COLO829 (cell line): ENCODE results near the gene PAOX.
"Not testable (repeated sequence)": the region's sequence is repeated elsewhere in the genome, so short reads cannot be mapped to it uniquely, and the experiment has no call there.

Experiments used
- DNase-seq: peaks from one replicate; pipeline ENCODE4 v3.0.0; 2012; ENCODE audit warnings: low spot score

Gene PAOX

GRCh38 chr10:133364645-133365431 is 14.2 kb upstream of the PAOX start:
- no peak for DNase-seq

GRCh38 chr10:133365461-133366129 is 13.5 kb upstream of the PAOX start:
- no peak for DNase-seq

- no peak for DNase-seq
These were observed 13.0 kb upstream of the PAOX start for GRCh38 chr10:133366130-133366478.

- DNase-seq, result no peak
These were observed 12.3 kb upstream of the PAOX start for GRCh38 chr10:133366751-133367150.

- DNase-seq, result not testable (repeated sequence)
These were observed 11.6 kb upstream of the PAOX start for GRCh38 chr10:133367461-133367860.

GRCh38 chr10:133368153-133368552 is 10.9 kb upstream of the PAOX start:
- no peak for DNase-seq

GRCh38 chr10:133370030-133370786 is 8.9 kb upstream of the PAOX start:
- no peak for DNase-seq

GRCh38 chr10:133372507-133372906 is 6.6 kb upstream of the PAOX start:
- DNase-seq, result no peak

GRCh38 chr10:133373174-133374090 is 5.6 kb upstream of the PAOX start, which contains the start of gene ECHS1:
Gene ECHS1, minus strand, starts transcription at chr10:133373354. Its CDS starts 21 bp downstream, at chr10:133373333.
- DNase-seq, result peak; percentile 91

GRCh38 chr10:133375357-133376115 is 3.5 kb upstream of the PAOX start:
- no peak for DNase-seq

- DNase-seq, result not testable (repeated sequence)
These were observed 2.9 kb upstream of the PAOX start for GRCh38 chr10:133376183-133376582.

GRCh38 chr10:133377025-133377817 is 1.8 kb upstream of the PAOX start:
- DNase-seq, result no peak

- no peak for DNase-seq
These were observed 1.2 kb upstream of the PAOX start for GRCh38 chr10:133377818-133378250.

- no peak for DNase-seq
These were observed 588 bp upstream of the PAOX start for GRCh38 chr10:133378251-133379096.

- no peak for DNase-seq
These were observed 972 bp downstream of the PAOX start for GRCh38 chr10:133379801-133380666.

GRCh38 chr10:133381036-133381435 is 2.0 kb downstream of the PAOX start:
- no peak for DNase-seq

GRCh38 chr10:133383551-133383950 is 4.5 kb downstream of the PAOX start:
- no peak for DNase-seq

GRCh38 chr10:133384071-133384470 is 5.0 kb downstream of the PAOX start:
- no peak for DNase-seq
